ENCODE measurements around the gene RNF181. TPM values are rescaled to one million over a fixed set of nuclear protein-coding genes. Genes with fewer than 3 reads are reported as not detected.

The RNF181 gene
- total and polyA plus RNA-seq, 2 of the 13 experiments (the other 11 are each of a cell fraction or from before 2014, with no cell fraction given) = 224 to 578 TPM

- TF ChIP-seq, protein P1, sequence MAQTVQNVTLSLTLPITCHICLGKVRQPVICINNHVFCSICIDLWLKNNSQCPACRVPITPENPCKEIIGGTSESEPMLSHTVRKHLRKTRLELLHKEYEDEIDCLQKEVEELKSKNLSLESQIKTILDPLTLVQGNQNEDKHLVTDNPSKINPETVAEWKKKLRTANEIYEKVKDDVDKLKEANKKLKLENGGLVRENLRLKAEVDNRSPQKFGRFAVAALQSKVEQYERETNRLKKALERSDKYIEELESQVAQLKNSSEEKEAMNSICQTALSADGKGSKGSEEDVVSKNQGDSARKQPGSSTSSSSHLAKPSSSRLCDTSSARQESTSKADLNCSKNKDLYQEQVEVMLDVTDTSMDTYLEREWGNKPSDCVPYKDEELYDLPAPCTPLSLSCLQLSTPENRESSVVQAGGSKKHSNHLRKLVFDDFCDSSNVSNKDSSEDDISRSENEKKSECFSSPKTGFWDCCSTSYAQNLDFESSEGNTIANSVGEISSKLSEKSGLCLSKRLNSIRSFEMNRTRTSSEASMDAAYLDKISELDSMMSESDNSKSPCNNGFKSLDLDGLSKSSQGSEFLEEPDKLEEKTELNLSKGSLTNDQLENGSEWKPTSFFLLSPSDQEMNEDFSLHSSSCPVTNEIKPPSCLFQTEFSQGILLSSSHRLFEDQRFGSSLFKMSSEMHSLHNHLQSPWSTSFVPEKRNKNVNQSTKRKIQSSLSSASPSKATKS (CRISPR knock-in tag; IDR thresholded peaks at IDR 0.05) = no peak
- TF ChIP-seq RFX3 (CRISPR knock-in tag; IDR thresholded peaks at IDR 0.05) = no peak
- TF ChIP-seq SIN3A (IDR thresholded peaks at IDR 0.05; ENCODE audit: borderline replicate concordance, low read depth, low read length) = 0 out of 2 replicates have a peak, but pooled peaks have one; percentile 29
- TF ChIP-seq MLX (CRISPR knock-in tag; IDR thresholded peaks at IDR 0.05) = no peak
- TF ChIP-seq ZSCAN29 (CRISPR knock-in tag; conservative IDR thresholded peaks at IDR 0.05) = no peak; the same call in 1 of the 2 replicates
- TF ChIP-seq REL (CRISPR knock-in tag; conservative IDR thresholded peaks at IDR 0.05) = no peak
- TF ChIP-seq PHF8 (CRISPR knock-in tag; IDR thresholded peaks at IDR 0.05) = no peak
- peak; percentile 80 for TF ChIP-seq AGO2 (optimal IDR thresholded peaks at IDR 0.05; ENCODE audit: low read depth, low read length)
- no peak for TF ChIP-seq ZBTB37 (CRISPR knock-in tag; IDR thresholded peaks at IDR 0.05)
- TF ChIP-seq, protein P2, sequence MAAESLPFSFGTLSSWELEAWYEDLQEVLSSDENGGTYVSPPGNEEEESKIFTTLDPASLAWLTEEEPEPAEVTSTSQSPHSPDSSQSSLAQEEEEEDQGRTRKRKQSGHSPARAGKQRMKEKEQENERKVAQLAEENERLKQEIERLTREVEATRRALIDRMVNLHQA (CRISPR knock-in tag; IDR thresholded peaks at IDR 0.05) = no peak
- no peak for TF ChIP-seq DMAP1 (CRISPR knock-in tag; IDR thresholded peaks at IDR 0.05)
- TF ChIP-seq, protein P3, sequence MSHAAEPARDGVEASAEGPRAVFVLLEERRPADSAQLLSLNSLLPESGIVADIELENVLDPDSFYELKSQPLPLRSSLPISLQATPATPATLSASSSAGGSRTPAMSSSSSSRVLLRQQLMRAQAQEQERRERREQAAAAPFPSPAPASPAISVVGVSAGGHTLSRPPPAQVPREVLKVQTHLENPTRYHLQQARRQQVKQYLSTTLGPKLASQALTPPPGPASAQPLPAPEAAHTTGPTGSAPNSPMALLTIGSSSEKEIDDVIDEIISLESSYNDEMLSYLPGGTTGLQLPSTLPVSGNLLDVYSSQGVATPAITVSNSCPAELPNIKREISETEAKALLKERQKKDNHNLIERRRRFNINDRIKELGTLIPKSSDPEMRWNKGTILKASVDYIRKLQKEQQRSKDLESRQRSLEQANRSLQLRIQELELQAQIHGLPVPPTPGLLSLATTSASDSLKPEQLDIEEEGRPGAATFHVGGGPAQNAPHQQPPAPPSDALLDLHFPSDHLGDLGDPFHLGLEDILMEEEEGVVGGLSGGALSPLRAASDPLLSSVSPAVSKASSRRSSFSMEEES (CRISPR knock-in tag; IDR thresholded peaks at IDR 0.05) = no peak
- TF ChIP-seq JUNB (CRISPR knock-in tag; IDR thresholded peaks at IDR 0.05; ENCODE audit: borderline replicate concordance) = no peak
- TF ChIP-seq ZNF318 (CRISPR knock-in tag; IDR thresholded peaks at IDR 0.05) = peak; percentile 24; the same call in 1 of the 2 replicates
- 0 out of 2 replicates have a peak, but pooled peaks have one; percentile 6 for TF ChIP-seq PAX8 (CRISPR knock-in tag; IDR thresholded peaks at IDR 0.05; ENCODE audit: borderline replicate concordance)
- no peak for TF ChIP-seq ZNF775 (CRISPR knock-in tag; IDR thresholded peaks at IDR 0.05; ENCODE audit: borderline replicate concordance)
Measured at GRCh38 chr2:85596026-85596333, 435 bp downstream of the RNF181 start (continued).
